Transverse colon (tissue), 4 donors: ENCODE results near the gene DISC1. TPM values are rescaled to one million over a fixed set of nuclear protein-coding genes. Genes with fewer than 3 reads are reported as not detected.
A peak's percentile ranks its signal among the peaks of the same experiment; 100 is the strongest.

Experiments
- DNase-seq: peaks from one replicate; pipeline ENCODE4 v3.0.0-alpha.2; 2019
- H3K27ac ChIP-seq, 4 donors: fragments of 200-600 bp; sonication (generic); 2 replicates each; pipeline ENCODE4 v1.5.1; 2016 to 2018; ENCODE audit warnings: inconsistent platforms in 4 of 4
- H3K27me3 ChIP-seq: fragments of 200-600 bp; sonication (generic); 2 replicates; pipeline ENCODE4 v1.5.1; 2017; ENCODE audit warnings: inconsistent platforms
- H3K36me3 ChIP-seq, 4 donors: fragments of 200-600 bp; sonication (generic); 2 replicates each; pipeline ENCODE4 v1.5.1; 2017 to 2019; ENCODE audit warnings: inconsistent platforms in 4 of 4
- H3K4me1 ChIP-seq, 4 donors: fragments of 200-600 bp; sonication (generic); 2 replicates each; pipeline ENCODE4 v1.5.1; 2017 to 2020; ENCODE audit warnings: inconsistent platforms in 4 of 4
- H3K4me3 ChIP-seq, 4 donors: fragments of 200-600 bp; sonication (generic); 1 replicate in 1 of 4; 2 replicates in 3 of 4; pipeline versions ENCODE4 v1.5.1 to v1.6.1; 2017 to 2019; ENCODE audit warnings: inconsistent platforms in 4 of 4
- H3K9me3 ChIP-seq, 2 donors: fragments of 200-600 bp; sonication (generic); 2 replicates each; pipeline ENCODE4 v1.5.1; 2017 to 2019; ENCODE audit warnings: inconsistent platforms in 2 of 2
- EP300 ChIP-seq: sonication (generic); formaldehyde crosslinking; IDR thresholded peaks from one replicate; pipeline ENCODE4 v1.6.1; 2017; ENCODE audit warnings: antibody characterized with exemption, low read depth
- POLR2A ChIP-seq: fragments of 450-650 bp; IDR thresholded peaks from one replicate; pipeline ENCODE4 v1.6.1; 2016; ENCODE audit warnings: antibody characterized with exemption, mild to moderate bottlenecking, moderate library complexity
- POLR2AphosphoS5 ChIP-seq, 3 donors: sonication (generic); formaldehyde crosslinking; IDR thresholded peaks; one replicate each; pipeline ENCODE4 v1.6.1; 2016; ENCODE audit warnings: antibody characterized with exemption in 3 of 3
- WGBS, 2 donors: methylation state at CpG; one replicate each; pipeline ENCODE4 v1.1.5; 2018; ENCODE audit warnings: low coverage in 1 of 2; 5-methylcytosine and 5-hydroxymethylcytosine counted together
- in situ Hi-C, 4 donors: fragments of 200-750 bp; cut with MboI; loops; one replicate each; pipeline versions ENCODE4 v1.15.0 to v1.15.1; 2017; ENCODE audit warnings: low sequenced_read_pairs in 3 of 4, low pct_ligation_motif_present in 1 of 4, low pct_unique_long_range_greater_than_20kb in 1 of 4
- intact Hi-C: fragments of 100-400 bp; cut with DNase I; formaldehyde crosslinking; loops from one replicate; pipeline ENCODE4 v1.15.1; 2023; ENCODE audit warnings: low total_unique reads
- total RNA-seq, 4 donors: library from RNA; depleted of rRNA; stranded (reverse); fragments of >200 nt; gene quantifications; one replicate each; pipeline ENCODE4 v1.1.0, GENCODE V29; 2016
- TF ChIP-seq, protein P1 (sequence below), 5 experiments: fragments of 200-600 bp in 3 of 5; fragments of 450-650 bp in 2 of 5; sonication (generic) in 3 of 5; IDR thresholded peaks; 1 replicate in 2 of 5; 2 replicates in 3 of 5; pipeline ENCODE4 v1.5.1; 2016 to 2017; ENCODE audit warnings: antibody characterized with exemption in 5 of 5, inconsistent platforms in 3 of 5, mild to moderate bottlenecking in 2 of 5, moderate library complexity in 1 of 5

Gene DISC1
- total RNA-seq, 4 donors from 2014 or later, result 7.8 to 20.3 (median 11.5) TPM

DNA sequence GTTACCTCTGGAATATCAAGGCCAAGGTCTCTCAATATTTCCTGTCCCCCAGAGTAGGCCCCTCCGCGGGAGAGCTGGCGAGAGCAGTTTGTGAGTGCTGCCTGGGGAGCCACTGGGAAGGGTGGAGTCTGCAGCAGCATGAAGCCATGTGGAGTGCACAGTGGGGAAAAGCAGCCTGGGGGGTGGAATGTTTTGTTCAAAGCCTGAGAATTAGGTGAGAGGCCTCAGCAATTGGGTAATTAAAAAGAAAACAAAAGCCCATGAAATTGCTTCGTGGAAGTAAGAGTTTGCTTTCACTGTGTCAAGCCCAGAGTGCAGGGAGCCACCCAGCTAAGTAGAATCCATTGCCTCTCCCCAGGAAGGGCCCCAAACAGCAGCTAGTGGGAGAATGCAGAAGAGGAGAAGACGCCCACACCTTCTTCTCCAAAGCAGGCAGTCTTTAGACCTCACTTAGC is 30.2 kb upstream of the DISC1 start:
- in situ Hi-C loops (no loop called here), intact Hi-C loops (no loop called here)
- no peak for TF ChIP-seq POLR2A
- TF ChIP-seq POLR2AphosphoS5 (IDR thresholded peaks at IDR 0.05), result no peak
- TF ChIP-seq, protein P1, sequence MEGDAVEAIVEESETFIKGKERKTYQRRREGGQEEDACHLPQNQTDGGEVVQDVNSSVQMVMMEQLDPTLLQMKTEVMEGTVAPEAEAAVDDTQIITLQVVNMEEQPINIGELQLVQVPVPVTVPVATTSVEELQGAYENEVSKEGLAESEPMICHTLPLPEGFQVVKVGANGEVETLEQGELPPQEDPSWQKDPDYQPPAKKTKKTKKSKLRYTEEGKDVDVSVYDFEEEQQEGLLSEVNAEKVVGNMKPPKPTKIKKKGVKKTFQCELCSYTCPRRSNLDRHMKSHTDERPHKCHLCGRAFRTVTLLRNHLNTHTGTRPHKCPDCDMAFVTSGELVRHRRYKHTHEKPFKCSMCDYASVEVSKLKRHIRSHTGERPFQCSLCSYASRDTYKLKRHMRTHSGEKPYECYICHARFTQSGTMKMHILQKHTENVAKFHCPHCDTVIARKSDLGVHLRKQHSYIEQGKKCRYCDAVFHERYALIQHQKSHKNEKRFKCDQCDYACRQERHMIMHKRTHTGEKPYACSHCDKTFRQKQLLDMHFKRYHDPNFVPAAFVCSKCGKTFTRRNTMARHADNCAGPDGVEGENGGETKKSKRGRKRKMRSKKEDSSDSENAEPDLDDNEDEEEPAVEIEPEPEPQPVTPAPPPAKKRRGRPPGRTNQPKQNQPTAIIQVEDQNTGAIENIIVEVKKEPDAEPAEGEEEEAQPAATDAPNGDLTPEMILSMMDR (IDR thresholded peaks at IDR 0.05), result no peak
- no peak for TF ChIP-seq EP300
- Histone ChIP-seq H3K4me1 (peaks cover 0 to 11% (median 1%) of the 10 kb centered on the region in 4 donors), H3K4me3 (no peak overlapping the region), H3K27me3 (no peaks in the 10 kb centered on the region), H3K27ac (no peak overlapping the region), H3K9me3 (no peaks in the 10 kb centered on the region), H3K36me3 (no peaks in the 10 kb centered on the region)
- WGBS, 2 donors, result 57% methylated on average over 5 of the region's 5 CpGs; no CpG with 5 or more reads in 1 of the 2 donors
- DNase-seq, result no peak

DNA sequence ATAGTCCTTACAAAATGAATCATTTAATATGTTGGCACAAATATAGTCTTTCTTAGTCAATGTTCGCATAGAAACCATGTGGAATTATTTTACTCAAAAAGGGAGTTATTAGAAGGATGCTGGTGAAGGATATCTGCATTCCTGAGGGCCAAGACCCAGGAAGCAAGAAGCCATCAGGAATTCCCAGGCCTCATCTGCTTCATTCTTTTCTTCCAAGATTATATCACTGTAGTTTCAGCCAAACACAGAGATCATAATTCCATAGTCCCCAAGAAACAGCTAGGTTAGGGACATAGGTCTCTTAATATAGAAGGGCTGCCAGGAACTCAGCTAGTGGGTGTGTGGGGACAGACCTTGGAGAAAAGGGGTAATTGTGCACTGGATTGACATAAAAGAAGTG is 28.6 kb upstream of the DISC1 start:
- intact Hi-C loops (no loop called here), in situ Hi-C loops (no loop called here)
- no peaks in the 10 kb centered on the region for H3K9me3 ChIP-seq
- no peak overlapping the region for H3K27ac ChIP-seq
- no peaks in the 10 kb centered on the region for H3K36me3 ChIP-seq
- H3K4me1 ChIP-seq, result peaks cover 0 to 26% (median 10%) of the 10 kb centered on the region in 4 donors
- TF ChIP-seq POLR2AphosphoS5 (IDR thresholded peaks at IDR 0.05), result no peak
- TF ChIP-seq POLR2A, result no peak
- TF ChIP-seq, protein P1 (IDR thresholded peaks at IDR 0.05), result no peak
- TF ChIP-seq EP300, result no peak
- DNase-seq, result no peak
- no peaks in the 10 kb centered on the region for H3K27me3 ChIP-seq
- H3K4me3 ChIP-seq, result no peak overlapping the region
- WGBS, 2 donors, result 88 to 96% methylated on average over 1 of the region's 1 CpG

DNA sequence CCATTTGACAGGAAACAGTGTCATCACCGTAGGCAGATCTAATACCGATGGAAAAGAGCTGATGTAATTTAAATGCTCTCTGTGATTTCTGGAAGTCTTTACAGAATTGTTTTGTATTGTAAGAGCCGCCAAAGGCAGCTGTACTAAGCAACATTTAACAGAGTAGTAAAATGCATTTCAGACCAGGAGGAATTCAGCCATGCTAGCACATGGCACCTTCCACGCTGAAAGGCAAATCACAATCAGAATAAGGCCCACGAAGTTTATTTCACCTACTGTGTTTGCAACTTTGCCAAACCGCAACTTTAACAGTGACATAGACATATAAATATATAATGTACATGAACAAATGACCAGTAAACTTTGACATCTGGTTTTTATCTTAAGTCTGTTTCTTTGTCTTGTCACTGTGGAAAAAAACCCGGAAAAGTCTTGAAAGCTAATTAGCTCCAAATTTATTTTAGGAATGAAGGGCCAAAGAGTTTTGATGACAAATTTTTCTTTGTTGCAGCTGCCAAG is 26.1 kb upstream of the DISC1 start:
- intact Hi-C loops, result loop anchor here (5.0 kb wide), 1 partner anchor 1653 kb away; no protein-coding TSS in a partner anchor
- no peaks in the 10 kb centered on the region for H3K36me3 ChIP-seq
- TF ChIP-seq EP300, result no peak
- no peak for TF ChIP-seq POLR2A
- TF ChIP-seq, protein P1 (IDR thresholded peaks at IDR 0.05), result no peak
- TF ChIP-seq POLR2AphosphoS5 (IDR thresholded peaks at IDR 0.05), result no peak
- no peak overlapping the region for H3K4me3 ChIP-seq
- H3K4me1 ChIP-seq, result peaks cover 0 to 31% (median 10%) of the 10 kb centered on the region in 4 donors
- in situ Hi-C loops, result loop anchor here in 3 of 4 donors (5.0 to 10.0 kb wide), 3 partner anchors 238 to 256 kb away; no protein-coding TSS in a partner anchor
- H3K9me3 ChIP-seq, result no peaks in the 10 kb centered on the region
- WGBS, 2 donors, result 51 to 59% methylated on average over 6 to 7 of the region's 7 CpGs
- H3K27ac ChIP-seq, result peak overlapping the region in 3 of 4 donors; percentile 15 to 53 (median 38)
- no peaks in the 10 kb centered on the region for H3K27me3 ChIP-seq
- no peak for DNase-seq

DNA sequence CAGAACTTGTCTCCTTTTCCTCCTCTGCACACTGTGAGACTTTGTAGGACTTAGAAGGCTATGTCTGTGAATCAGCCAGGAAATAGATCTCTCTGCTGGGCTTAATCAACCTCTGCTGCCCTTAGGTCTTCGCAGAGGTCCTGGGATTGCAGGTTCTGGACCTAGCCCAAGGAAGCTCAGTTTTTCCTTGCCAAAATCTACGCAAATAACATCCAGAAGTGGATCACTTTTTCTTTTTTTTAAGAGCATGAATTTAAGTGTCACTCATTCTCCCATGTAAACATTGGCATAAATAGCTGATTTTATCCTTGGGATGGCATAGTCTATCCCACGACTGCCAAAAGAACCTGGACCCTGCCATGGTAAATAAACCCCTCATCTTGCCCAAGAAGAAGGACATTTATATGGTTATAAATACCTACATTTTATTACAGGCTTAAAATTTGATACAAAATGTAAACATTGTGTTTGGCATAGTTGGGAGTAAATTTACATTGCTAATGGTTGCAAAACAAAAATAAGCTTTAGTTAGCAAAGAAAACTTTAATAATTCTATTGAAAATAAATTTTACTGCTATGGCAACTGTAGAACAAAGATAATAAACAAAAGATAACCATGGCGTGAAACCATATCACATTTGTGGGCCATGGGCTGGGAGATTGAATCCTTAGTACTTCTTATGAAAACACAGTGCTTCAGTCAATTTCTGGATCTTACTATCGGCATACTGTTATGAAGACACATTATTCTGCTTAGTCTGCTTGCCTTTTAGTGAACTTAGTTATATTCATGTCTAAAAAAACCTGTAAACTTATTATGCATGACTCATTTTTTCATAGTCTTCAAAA is 24.5 kb upstream of the DISC1 start:
- no peaks in the 10 kb centered on the region for H3K9me3 ChIP-seq
- no peak for DNase-seq
- in situ Hi-C loops, result loop anchor here in 3 of 4 donors (5.0 to 10.0 kb wide), 3 partner anchors 240 to 257 kb away; no protein-coding TSS in a partner anchor
- no peaks in the 10 kb centered on the region for H3K36me3 ChIP-seq
- intact Hi-C loops, result loop anchor here (5.0 kb wide), 1 partner anchor 1655 kb away; no protein-coding TSS in a partner anchor
- H3K27me3 ChIP-seq, result no peaks in the 10 kb centered on the region
- WGBS, 2 donors, result 18 to 44% methylated on average over 3 to 5 of the region's 5 CpGs
- TF ChIP-seq, protein P1 (IDR thresholded peaks at IDR 0.05), result no peak
- TF ChIP-seq POLR2A (no peak), EP300 (no peak)
- peaks cover 0 to 31% (median 10%) of the 10 kb centered on the region in 4 donors for H3K4me1 ChIP-seq
- H3K27ac ChIP-seq, result peak overlapping the region in 3 of 4 donors; percentile 8 to 45 (median 30)
- no peak overlapping the region for H3K4me3 ChIP-seq
